ENCODE data around the gene ITPK1.
A peak's percentile ranks its signal among the peaks of the same experiment; 100 is the strongest.

Gene ITPK1

DNA sequence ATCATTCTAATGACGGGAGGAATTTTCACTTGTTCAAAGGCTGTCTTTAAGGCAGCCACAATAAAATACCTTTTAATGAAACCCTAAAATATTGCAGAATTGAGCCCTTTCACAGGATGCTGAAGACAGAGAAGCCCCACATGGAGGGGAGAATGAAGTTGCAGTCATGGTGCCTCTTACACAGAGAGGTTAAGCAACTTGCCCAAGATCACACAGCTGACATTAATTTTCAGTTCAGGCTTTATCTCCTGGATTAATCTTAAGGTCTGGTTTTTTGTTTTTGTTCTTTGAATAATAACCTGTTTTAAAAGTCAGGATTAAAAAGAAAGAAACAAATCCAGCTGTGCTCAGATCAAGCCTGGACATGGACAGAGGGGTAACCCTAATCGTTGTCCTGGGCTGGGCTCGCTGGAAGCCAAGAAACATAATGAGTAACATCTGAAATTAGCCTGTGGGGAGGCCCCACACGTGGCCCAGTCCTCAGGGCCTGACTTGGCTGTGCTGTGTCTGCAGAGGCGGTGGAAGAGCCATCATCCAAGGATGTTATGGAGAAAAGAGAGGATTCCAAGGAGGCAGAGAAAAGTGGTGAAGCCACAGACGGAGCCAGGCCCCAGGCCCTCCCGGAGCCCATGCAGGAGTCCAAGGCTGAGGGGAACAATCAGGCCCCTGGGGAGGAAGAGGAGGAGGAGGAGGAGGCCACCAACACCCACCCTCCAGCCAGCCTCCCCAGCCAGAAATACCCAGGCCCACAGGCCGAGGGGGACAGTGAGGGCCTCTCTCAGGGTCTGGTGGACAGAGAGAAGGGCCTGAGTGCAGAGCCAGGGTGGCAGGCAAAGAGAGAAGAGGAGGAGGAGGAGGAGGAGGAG lies 184.8 kb downstream of the ITPK1 start:
- DNase-seq, result no peak

DNA sequence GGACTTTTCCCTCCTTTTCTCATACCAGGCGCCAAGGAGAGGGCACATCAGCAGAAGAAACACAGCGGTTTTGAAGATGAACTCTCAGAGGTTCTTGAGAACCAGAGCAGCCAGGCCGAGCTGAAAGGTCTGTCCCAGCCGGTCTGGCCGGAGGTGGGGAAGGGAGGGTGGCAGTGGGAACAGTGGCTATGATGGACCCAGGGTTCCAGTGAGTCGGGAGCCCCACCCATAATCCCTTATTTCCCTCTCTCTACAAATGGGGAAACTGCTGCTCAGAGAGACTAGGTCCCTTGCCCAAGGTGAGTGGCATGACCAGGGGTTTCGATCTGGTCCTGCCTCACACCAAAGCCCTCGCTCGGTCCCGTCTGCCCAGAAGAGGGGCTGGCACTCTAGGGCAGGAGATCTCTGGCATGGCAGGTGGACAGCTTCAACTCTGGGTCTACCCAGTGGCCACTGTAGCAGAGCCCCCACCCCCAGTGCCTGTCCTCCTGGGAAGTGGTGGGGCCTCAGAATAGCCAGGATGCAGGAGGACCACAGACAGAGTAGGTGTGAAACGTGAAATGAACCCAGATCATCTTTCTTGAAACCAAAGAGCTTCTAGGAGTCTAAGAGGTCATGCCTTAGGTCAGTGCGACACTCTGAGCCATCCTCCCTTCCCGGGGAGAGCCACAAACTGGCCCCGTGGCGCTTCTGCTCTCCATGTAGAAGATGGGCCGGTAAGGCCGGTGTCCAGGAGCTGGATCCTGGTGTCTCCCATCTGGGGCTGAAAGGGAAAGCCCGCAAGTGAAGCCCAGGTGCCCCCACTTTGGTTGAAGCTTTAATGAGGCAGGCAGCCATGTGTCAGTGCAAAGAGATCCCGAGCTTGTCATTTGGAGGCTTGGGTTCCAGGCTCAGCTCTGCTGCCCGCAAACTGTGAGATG lies 185.8 kb downstream of the ITPK1 start:
- DNase-seq, result no peak

DNA sequence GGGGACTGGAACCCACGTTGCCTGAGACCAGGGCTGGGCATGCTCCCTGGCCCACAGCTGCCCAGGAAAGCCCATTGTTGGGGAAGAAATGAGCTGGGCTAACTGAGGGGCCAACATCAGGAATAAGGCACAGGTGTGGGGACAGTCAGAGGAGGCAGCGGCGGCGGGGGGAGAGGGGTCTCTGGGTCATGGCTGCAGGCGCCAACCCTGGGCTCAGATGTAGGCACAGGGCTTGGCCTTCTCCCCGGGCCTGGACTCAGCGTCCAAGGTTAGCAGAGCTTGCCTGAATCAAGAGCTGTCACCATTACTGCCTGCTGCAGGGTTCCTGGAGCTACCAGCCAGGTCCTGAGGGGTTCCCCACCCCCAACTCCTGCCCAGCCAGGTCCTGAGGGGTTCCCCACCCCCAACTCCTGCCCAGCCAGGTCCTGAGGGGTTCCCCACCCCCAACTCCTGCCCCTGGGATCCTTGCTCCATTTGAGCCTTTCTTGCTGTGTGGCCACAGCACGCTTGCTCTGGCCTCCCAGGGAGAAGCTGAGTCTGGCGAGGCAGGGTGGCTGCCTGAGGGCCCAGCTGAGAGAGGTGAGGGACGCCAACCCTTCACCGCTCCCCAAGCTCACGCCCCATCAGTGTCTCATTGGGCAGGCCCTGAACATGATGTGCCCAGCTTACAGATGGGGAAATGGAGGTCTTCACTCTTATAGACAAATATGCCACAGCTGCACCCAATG lies 186.6 kb downstream of the ITPK1 start:
- DNase-seq, result no peak

DNA sequence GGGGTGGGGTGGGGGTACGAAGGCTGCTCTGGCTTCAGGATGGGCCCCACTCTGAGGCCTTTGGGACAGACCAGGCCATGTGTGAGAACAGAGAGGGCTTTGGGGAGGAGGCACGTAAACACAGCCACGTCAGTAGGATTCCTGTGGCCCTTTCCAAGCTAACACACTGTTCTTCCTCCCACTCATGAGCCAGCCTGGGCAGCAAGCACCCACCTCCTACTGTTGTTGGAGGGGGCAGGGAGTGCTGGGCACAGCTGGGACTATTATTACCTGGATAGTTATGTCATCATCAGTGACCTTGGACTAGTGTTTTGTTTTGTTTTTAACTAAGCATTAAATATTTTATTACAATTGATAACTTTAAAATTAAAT lies 187.5 kb downstream of the ITPK1 start:
- no peak for DNase-seq

GRCh38 chr14:92927349-92928257 lies 188.1 kb downstream of the ITPK1 start:
- DNase-seq, result no peak

GRCh38 chr14:92926931-92927330 lies 188.8 kb downstream of the ITPK1 start:
- no peak for DNase-seq

- no peak for DNase-seq
These were observed 189.4 kb downstream of the ITPK1 start for GRCh38 chr14:92926180-92926845.

DNA sequence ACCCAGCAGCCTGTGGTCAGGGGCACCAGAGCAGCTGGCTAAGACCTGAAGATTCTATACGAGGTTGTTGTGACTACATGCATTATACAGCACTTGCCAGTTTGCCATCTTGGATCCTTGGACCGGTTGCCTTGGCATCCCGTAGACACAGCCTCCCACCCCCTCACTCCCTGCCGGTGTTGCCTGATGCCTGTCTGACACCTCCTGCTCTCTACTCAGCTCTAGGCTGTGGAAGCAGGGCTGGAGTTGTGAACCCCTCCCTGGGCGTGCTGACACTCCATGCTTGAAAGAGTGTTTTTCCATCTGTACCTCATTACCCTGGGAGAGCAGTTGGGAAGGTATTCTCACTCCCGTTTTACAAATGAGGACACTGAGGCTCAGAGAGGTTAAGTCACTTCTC lies 190.3 kb downstream of the ITPK1 start:
- no peak for DNase-seq

DNA sequence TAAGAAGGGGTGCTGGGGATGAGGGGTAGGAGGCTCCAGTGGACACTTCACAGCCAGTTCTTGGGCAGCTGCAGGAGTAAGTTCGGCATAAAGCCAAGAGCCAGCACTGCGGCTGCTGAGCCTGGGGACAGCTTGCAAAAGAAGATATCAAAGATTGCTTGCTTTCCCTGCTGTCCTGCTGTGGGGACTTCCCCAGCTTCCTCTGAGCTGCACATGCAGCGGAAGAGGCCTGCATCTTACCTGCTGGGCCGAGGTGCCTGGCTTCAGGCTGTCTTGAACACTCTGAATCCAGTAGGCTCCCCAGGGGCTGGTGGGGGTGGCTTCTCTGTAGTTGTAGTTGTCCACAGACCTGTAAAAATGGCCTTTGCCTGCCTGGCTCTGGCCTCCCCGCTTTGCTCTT lies 191.5 kb downstream of the ITPK1 start:
- no peak for DNase-seq

- DNase-seq, result no peak
These were observed 192.0 kb downstream of the ITPK1 start for GRCh38 chr14:92923744-92924103.

- DNase-seq, result peak; percentile 37
These were observed 192.6 kb downstream of the ITPK1 start, which contains the start of gene CHGA for GRCh38 chr14:92922883-92923743. Gene CHGA (plus strand): TSS chr14:92923150. CDS start chr14:92923360, 210 bp downstream.

DNA sequence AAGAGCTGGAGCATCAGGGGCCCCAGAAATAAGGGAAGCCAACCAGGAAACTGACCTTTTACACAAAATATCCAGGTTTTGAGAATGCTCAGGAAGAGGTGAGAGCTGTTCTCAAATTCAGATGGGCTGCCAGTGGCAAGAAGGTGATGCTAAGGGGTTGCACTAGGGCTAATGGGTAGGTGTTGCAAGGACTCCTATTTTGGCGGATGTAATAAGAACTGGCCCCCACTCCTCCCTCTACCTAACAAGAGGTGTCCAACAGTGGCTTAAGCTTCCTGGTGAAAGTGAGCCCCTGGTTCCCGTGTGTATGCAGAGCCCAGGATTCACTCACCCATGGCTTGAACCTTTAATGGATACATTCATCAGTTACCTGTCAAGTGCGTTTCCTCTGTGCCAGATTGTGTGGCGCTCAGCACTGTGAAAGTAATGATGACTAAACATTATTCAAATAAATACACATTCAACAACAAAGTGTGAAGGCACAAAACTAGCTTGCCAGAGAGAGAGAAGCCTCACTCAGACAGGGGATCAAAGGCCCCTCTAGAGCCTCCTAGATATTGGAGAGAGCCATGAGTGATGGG lies 193.5 kb downstream of the ITPK1 start:
- peak; percentile 50 for DNase-seq

- no peak for DNase-seq
These were observed 195.7 kb downstream of the ITPK1 start for GRCh38 chr14:92920001-92920400.

DNA sequence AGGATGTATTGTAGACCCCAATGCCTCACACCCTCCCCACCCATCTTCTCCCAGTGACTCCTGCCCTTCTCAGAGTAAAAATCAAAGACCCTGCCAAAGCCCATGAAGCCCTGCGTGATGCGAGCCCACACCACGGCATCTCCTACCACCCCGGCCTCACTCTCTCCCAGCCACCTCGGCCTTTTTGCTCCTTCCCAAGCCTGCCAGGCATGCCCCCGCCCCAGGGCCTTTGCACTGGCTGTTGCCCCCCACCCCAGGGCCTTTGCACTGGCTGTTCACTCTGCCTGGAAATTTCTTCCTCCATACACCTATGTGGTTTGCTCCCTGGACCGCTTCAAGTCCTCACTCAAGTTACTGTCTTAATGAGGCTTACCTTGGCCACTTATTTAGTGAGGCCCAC lies 197.8 kb downstream of the ITPK1 start:
- DNase-seq, result no peak

GRCh38 chr14:92917041-92917940 lies 198.4 kb downstream of the ITPK1 start:
- no peak for DNase-seq

GRCh38 chr14:92916201-92916600 lies 199.5 kb downstream of the ITPK1 start:
- DNase-seq, result no peak

GRCh38 chr14:92914087-92914656 lies 201.6 kb downstream of the ITPK1 start:
- no peak for DNase-seq

- DNase-seq, result no peak
These were observed 208.3 kb downstream of the ITPK1 start for GRCh38 chr14:92907316-92907911.
